ENCODE data around the gene PIGT.

DNA sequence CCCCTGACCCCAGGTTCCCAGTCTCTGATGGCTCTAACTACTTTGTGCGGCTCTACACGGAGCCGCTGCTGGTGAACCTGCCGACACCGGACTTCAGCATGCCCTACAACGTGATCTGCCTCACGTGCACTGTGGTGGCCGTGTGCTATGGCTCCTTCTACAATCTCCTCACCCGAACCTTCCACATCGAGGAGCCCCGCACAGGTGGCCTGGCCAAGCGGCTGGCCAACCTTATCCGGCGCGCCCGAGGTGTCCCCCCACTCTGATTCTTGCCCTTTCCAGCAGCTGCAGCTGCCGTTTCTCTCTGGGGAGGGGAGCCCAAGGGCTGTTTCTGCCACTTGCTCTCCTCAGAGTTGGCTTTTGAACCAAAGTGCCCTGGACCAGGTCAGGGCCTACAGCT is 9.6 kb downstream of the PIGT start:
- TF ChIP-seq CTCF (IDR thresholded peaks at IDR 0.05) (no peak), POLR2AphosphoS5 (IDR thresholded peaks at IDR 0.05; ENCODE audit: insufficient read depth in 1 of 2, low read depth in 1 of 2) (no peak), POLR2A (IDR thresholded peaks at IDR 0.05) (no peak)

All from vagina (tissue), 2 donors.